ENCODE data around the gene METAP1D.
A peak's percentile ranks its signal among the peaks of the same experiment; 100 is the strongest.

The METAP1D gene

DNA sequence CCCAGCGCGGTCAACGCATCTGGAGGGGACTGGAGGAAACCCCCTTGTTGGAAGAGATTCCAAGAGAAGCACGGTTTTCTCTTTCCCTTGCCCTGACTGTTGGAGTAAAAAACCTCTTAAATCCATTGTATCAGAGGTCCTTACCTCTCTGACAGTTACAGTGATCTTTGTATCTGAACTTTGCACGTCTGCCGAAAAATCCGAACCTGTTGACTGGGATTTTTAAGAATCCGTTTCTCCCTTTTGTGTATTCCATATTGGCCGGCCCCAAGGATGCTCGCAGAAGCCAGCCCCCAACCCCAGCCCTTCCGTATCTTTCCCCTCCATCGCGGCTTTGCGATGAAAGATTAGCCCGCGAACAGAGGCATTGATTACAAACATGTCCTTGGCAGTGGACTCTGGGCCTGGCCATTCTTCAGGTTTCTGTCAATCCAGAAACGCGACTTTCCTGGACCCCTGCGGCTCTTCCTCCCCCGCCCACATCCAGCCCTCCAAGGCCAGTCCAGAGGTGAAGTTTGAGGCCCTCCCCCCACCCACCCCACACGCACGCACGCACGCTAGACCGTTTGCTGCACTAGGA lies 81.0 kb downstream of the METAP1D start:
- no peak for DNase-seq (ENCODE audit: low read depth)

DNA sequence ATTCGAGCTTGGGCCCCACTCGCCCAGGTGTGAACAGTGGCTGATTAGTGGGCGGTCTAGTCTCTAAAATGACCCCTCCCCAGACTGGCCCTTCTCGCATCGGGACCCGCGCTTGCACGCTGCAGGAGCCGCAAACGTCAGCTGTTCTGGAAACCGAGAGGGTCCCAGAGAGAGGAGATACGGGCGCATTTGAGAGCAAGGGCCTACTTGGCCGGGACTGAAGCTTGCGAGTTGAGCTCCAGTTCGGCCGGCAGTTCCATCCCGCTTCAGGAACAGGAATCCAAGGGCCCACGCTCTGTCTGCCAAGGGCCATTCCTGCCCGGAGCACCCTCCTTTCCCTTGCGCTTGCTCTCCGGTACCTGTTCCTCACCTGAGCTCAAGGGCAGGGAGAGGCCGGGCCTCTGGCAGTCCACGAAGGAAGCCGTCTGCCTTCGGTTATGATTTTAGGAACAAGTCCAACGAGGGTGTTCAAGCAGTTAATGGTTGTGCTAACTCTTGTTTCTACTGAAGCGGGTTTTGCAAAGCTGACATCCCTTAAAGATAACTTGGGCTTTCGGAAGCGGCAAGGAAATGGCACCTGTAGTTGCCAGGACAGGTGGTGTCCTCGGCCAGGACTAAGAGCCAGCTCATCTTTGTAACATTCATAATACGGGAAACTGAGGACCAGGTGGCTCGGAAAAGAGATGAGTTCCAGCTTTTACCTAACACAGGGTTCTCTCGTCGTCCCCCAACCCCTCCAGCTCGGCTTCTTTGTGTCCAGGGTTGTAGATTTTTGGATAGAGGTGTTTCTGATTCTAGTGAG lies 81.7 kb downstream of the METAP1D start:
- no peak for DNase-seq (ENCODE audit: low read depth)

GRCh38 chr2:172082105-172082943 lies 82.6 kb downstream of the METAP1D start:
- no peak for DNase-seq (ENCODE audit: low read depth)

DNA sequence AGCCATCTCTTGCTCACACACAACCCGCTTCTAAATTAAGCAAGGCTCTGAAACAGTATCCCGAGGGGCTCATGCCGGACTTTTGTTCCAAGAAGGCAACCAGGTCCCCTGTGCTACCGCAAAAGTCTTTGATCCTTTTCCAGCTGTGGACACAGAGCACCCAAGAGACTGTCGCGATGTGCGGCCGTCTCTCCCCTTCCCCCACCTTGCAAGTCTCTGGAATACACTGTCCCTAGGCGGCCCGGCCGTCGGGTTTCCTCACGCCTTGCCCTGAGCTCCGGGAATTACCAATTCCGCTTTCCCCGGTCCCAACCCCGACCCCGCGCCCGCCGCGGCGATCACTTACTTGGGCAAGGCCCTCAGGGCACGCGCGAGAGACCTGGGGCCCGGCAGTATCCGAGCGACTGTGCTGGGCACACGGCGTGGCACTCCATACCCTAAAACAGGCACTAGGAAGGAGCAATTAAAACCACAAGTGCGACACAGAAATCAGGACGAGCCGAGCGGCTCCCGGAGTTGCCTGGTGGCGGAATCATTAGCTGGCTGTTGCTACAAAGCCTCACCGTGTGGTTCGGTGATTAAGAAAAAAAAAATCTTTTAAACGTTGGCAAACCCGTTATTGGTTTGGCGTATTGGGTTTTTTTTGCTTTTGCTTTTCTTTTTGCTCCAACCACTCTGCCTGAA lies 83.3 kb downstream of the METAP1D start:
- no peak for DNase-seq (ENCODE audit: low read depth)

DNA sequence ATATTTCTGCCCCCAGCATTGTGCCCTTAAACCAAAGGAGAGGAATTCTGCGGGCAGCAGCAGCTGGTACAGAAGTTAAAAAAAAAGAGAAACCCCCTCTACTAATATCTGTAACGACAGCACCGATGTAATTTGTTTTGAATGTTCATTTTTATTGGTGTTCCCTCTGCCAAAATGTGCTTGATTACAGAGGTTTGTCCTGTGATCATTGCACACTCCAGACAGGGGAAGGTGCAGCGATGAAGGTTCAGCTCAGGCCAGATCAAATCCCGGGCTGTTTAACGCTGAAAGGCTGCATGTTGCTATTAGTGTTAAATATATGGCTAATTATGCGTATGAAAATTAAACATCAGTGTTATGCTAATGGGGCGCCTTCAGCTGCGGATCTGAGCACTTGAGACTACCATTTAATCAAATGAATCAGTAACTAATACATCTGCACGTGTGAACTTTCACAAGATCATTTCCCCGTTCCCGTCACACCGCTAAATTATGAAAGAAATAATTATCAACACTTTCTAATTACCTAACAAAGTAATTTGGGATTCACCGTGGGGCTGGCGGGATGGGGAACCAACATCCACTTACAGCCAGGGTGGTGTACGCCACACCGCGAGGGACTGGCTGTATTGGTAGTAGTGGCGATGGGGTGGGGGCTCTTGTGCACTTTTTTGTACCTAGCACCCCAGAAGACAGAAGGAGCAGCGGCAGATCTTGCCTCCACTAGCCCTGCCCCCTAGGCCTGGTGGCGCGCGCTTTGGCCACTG lies 84.1 kb downstream of the METAP1D start:
- no peak for DNase-seq (ENCODE audit: low read depth)

DNA sequence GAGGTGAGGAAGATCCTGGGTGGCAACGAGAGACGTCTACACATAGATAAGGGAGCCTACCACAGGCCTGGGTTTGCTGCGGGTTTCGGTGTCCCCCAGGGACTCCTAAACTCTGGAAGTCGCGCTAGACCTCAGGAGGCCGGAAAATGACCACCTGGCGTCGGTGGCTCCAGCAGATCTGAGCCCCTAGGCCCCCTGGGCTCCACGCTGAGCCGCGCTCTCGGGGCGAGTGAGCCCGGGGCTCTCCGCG lies 84.6 kb downstream of the METAP1D start:
- DNase-seq (ENCODE audit: low read depth), result no peak

- no peak for DNase-seq (ENCODE audit: low read depth)
Measured at GRCh38 chr2:172084645-172085459, 85.1 kb downstream of the METAP1D start.

DNA sequence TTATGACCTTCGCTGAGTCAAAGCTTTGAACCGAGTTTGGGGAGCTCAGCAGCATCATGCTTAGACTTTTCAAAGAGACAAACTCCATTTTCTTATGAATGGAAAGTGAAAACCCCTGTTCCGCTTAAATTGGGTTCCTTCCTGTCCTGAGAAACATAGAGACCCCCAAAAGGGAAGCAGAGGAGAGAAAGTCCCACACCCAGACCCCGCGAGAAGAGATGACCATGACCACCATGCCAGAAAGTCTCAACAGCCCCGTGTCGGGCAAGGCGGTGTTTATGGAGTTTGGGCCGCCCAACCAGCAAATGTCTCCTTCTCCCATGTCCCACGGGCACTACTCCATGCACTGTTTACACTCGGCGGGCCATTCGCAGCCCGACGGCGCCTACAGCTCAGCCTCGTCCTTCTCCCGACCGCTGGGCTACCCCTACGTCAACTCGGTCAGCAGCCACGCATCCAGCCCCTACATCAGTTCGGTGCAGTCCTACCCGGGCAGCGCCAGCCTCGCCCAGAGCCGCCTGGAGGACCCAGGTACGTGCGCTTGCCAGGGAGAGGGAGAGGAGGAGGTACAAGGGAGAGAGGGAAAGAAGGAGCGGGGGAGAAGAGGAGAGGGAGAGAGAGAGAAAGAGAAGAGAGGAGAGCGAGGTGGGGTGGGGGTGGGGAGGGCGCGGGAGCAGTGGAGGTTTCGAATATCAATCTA lies 85.9 kb downstream of the METAP1D start, which contains the start of gene DLX1:
TSS of gene DLX1 (plus strand) at position 48 of the 700 bp plus-strand sequence. CDS start at position 219, 171 bp downstream.
- no peak for DNase-seq (ENCODE audit: low read depth)

DNA sequence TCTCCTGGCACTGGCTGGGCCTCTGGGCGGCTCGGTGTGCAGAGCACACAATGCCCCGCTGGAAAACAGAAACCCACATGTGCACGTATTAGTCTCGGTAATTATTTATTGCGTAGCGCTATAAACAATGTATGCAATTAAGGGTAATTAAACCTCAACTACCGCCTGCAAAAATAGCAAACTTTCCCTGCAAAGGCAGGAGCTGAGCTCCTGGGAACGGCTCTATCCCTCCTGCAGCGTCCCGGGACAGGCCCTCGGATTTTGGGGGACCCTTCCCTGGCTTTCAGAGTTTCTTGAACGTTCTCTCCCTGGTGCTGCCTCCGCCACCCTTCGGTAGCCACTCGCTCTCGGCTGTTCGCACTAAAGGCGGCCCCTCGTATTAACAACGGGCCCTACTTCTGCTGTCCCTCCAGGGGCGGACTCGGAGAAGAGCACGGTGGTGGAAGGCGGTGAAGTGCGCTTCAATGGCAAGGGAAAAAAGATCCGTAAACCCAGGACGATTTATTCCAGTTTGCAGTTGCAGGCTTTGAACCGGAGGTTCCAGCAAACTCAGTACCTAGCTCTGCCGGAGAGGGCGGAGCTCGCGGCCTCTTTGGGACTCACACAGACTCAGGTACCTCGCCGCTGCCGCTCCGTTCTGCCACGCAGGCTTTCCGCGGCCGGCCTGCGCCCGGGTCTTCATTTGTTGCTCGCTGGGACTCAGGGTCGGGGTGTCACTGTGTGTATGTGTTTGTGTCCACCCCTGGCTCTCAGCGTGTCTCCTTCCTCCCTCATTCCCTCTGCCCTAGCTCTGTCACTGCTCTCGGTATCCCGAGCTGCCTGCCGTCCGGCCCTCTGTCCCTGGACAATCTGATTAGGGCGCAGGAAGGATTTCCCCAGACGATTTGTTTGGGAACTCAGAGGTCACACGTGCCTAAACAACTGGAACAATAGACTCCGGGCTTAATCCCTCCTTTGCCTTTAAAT lies 86.8 kb downstream of the METAP1D start:
- peak; percentile 40 for DNase-seq (ENCODE audit: low read depth)

DNA sequence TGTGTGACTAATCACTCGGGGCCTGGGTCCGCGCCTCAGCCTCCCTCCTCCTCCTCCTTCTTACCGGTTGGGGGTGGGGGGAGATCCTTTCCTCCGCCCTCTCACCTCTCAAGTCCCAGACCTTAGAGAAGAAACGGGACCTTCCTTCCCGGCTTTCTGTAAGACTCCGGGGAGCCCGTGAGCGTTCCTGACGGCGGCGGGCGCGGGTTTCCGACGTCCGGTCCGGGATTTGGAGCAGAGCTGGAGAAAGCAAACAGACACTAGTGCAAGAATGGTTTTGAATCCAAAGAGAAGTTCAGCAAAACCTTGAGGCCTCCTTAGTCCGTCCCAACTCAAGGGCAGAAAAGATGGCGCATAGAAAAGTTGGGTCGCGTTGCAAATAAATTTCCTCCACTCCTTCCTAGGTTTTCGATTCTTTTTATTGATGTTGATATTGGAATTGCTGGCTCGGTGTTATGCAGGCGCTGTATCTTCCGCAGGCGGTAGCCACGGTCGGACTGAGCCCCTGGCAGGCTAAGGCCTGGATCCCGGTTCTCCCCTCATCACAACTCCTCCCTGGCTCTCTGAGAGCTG lies 87.5 kb downstream of the METAP1D start:
- DNase-seq (ENCODE audit: low read depth), result no peak

GRCh38 chr2:172087780-172088244 lies 88.1 kb downstream of the METAP1D start:
- no peak for DNase-seq (ENCODE audit: low read depth)

DNA sequence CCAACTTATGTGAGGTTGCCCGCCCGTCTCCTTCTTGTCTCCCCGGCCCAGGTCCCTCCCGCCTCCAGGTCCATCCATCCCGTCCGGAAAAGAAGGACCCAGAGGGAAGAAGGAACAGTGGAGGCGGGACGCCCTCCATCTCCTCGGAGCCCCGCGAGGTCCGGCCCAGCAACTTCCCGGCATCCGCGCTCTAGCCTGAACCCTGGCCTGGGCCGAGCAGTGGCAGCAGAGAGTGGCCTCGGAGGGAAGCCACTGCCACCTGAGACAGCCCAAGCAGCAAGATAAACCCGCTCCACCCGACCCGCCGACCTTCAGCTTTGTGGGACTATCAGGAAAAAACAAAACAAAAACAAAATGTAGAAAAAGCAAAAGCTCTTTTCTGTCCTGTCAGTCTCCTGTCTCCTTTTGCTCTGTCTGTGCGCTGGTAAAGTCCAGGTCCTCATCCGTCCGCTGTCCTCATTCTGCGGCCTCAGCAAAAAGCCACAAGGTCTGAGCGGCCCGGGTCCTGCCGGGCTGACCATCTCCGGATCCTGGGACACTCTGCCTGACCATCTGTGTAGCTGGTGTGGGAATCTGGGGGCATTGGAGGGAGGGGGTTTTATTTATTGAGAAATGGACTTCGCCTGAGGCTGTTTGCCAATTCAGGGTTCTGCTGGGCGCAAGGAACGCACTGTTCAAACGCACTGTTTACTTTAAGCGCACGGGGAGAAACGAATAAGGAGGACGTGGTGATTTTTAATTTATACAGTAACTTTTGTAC lies 88.7 kb downstream of the METAP1D start:
- no peak for DNase-seq (ENCODE audit: low read depth)

GRCh38 chr2:172089005-172089504 lies 89.3 kb downstream of the METAP1D start:
- no peak for DNase-seq (ENCODE audit: low read depth)

- DNase-seq (ENCODE audit: low read depth), result no peak
Measured at GRCh38 chr2:172089633-172090032, 89.9 kb downstream of the METAP1D start.

DNA sequence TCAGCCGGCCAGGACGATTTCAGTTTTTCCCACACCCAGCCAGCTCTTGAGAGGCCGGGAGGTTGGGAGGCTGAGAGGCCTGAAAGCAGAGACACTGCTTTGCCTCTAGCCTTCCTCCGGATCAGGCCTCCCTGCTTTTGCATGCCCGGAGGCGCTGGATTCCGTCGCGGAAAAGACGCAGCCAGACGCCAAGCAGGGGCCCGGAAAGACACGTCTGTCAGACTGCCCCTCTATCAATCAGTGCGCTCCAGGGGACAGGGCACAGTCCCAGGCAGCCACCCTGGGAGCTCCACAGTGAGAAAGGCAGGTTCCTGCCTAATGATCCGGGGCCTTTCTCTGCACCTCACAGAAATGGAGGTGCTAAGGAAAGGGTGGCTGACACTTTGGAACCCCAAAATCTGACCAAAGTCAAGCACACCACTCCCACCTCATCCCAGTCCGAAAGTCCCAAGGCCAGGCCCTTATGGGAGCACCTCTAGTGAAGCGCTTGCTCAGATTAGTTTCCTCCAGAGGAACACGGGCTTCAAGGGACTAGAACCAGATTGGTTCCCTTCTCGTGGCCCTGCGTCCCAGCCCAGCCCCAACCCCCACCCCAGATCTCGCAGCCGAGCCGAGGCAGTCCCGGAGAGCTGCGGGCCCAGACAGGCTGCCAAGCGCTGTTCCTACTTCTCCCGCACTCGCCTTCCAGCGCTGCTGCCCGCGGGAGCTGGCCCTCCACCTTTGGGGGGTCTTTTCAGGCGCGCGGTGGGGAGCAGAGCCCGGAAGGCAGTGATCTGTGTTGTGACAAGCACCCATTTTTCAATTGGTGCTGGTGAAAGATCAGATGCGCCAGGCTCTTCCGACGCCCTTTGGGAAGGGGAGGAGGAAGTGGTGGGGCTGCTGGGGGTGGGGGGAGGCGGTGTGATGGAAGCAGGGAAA lies 90.5 kb downstream of the METAP1D start:
- no peak for DNase-seq (ENCODE audit: low read depth)

DNA sequence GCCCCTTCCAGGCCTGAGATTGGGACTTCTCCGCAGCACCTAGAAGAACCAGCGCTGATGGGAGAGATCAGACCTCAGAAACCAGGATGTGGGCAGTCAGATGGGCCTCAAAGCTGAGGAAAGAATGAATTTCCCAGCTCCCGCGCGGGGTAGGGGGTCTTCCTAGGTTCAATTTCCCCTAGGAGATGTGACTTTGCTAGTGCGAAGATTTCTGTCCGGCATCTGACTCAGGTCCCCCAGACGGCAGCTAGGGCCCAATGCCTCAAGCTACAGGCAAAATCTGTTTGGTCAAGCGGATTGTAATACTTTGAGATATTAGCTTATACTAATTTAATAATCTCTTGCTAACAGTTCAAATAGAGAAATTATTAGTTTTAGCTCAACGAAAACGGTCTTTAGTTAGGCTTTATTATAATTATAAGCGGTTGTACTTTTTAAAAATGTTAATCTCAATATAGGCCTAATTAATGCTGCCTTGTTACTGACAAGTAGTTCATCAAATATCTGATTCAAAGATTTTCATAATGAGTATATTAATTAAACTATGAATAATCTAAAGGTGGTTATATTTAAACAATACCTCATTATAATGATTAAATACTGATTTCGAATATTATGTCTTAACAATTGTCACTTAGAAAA lies 91.4 kb downstream of the METAP1D start:
- DNase-seq (ENCODE audit: low read depth), result no peak
